ENCODE data around the gene FCHSD2. TPM values are rescaled to one million over a fixed set of nuclear protein-coding genes. Genes with fewer than 3 reads are reported as not detected.

FCHSD2 gene
- total RNA-seq, 2 donors from 2014 or later = 14.0 to 17.6 TPM

DNA sequence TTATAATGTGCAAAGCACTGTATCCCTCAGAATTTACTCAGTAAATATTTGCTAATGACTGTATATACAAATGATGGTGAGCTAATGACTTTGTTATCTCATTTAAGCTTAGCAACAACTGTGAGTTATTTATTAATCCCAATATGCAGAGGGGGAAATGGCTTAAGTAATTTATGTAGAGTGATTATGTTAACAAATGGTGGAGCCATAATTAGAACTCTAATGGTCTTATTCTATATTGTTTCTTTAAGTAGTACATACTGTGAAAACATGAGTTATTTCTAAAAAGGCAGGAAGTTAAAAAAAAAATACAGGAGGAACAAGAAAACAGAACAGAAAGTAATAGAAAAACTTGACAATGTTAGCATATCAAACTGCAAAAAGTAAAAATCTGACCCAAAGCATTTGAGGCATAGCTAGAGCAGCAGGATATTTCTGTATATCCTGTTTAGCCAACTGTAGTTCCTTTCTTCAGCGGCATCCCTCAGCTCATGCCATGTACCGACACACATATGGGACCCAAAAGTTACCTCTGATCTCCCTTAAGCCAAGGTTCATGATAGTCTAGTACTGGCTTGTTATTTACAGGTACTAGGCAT is 94.2 kb downstream of the FCHSD2 start:
- Mint-ChIP-seq H3K9me3 (no peaks in the 10 kb centered on the region), H3K36me3 (ENCODE audit: low read depth) (no peaks in the 10 kb centered on the region), H3K27ac (no peak overlapping the region), H3K4me3 (no peak overlapping the region), H3K4me1 (peaks cover 1% of the 10 kb centered on the region), H3K27me3 (ENCODE audit: insufficient read depth) (no peaks in the 10 kb centered on the region)
- TF ChIP-seq, protein P1, sequence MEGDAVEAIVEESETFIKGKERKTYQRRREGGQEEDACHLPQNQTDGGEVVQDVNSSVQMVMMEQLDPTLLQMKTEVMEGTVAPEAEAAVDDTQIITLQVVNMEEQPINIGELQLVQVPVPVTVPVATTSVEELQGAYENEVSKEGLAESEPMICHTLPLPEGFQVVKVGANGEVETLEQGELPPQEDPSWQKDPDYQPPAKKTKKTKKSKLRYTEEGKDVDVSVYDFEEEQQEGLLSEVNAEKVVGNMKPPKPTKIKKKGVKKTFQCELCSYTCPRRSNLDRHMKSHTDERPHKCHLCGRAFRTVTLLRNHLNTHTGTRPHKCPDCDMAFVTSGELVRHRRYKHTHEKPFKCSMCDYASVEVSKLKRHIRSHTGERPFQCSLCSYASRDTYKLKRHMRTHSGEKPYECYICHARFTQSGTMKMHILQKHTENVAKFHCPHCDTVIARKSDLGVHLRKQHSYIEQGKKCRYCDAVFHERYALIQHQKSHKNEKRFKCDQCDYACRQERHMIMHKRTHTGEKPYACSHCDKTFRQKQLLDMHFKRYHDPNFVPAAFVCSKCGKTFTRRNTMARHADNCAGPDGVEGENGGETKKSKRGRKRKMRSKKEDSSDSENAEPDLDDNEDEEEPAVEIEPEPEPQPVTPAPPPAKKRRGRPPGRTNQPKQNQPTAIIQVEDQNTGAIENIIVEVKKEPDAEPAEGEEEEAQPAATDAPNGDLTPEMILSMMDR (conservative IDR thresholded peaks at IDR 0.05) = no peak
- H3K27ac ChIP-seq (ENCODE audit: low read depth, low read length) = no peak overlapping the region
- DNase-seq = no peak
- H3K4me1 ChIP-seq (ENCODE audit: control insufficient read depth, insufficient read depth, low read length) = no peaks in the 10 kb centered on the region
- no peak overlapping the region for H3K4me3 ChIP-seq (ENCODE audit: low read length)
- WGBS, 2 experiments (ENCODE audit: insufficient coverage in 1 of 2, insufficient read length in 1 of 2) = 91% methylated on average over 2 of the region's 2 CpGs; no CpG with 5 or more reads in 1 of the 2 experiments
- H3K27me3 ChIP-seq (ENCODE audit: control insufficient read depth, insufficient read depth, low read length, poor library complexity, severe bottlenecking) = no peaks in the 10 kb centered on the region
- H3K9ac ChIP-seq (ENCODE audit: extremely low read depth, low read length, poor library complexity, severe bottlenecking) = no peak overlapping the region
- no peaks in the 10 kb centered on the region for H3K9me3 ChIP-seq (ENCODE audit: control insufficient read depth, low read length)
- no peaks in the 10 kb centered on the region for H3K36me3 ChIP-seq (ENCODE audit: control insufficient read depth, insufficient read depth, low read length)

DNA sequence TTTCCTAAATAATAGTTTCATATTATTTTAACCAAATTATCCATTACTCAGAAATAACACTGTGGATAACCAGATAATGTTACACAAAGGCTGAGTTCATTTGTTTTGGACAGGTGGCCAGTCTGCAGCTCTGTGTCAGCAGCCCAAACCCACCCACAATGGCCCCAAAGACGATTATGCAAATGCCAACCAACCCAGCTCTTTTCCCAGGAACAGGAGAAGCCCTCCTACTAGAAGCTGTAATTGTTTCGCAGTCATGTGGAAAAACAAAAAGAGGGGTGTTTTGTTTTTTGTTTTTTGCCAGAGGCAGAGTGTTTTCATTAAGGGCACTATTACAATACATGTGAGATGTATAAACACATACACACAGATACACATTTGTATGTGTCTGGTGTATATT is 102.1 kb downstream of the FCHSD2 start:
- peaks cover 8% of the 10 kb centered on the region for H3K9me3 Mint-ChIP-seq
- H3K27ac ChIP-seq (ENCODE audit: low read depth, low read length) = no peak overlapping the region

DNA sequence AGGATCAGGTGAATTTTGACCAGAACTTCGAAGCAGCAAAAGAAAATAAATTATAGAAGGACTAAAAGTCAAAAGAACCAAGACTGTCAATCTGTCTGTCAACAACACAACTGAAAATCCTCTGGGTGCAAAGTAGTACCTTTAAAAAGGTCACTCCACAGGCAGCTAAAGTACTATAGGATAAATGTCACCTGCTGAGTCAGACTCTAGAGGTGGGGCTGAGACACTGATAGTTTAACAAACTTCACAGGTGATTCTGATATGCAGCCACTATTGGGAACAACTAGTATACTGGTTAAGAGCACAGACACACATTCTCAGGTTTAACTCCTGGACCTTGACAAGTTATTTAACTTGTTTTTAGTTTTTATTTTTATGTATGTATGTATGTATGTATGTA is 107.3 kb downstream of the FCHSD2 start:
- peaks cover 12% of the 10 kb centered on the region for H3K4me1 Mint-ChIP-seq
- Histone ChIP-seq H3K4me3 (ENCODE audit: low read length) (peak overlapping the region; percentile 12), H3K27ac (ENCODE audit: low read depth, low read length) (no peak overlapping the region), H3K27me3 (ENCODE audit: control insufficient read depth, insufficient read depth, low read length, poor library complexity, severe bottlenecking) (no peaks in the 10 kb centered on the region), H3K9ac (ENCODE audit: extremely low read depth, low read length, poor library complexity, severe bottlenecking) (no peak overlapping the region), H3K36me3 (ENCODE audit: control insufficient read depth, insufficient read depth, low read length) (no peaks in the 10 kb centered on the region), H3K9me3 (ENCODE audit: control insufficient read depth, low read length) (no peaks in the 10 kb centered on the region), H3K4me1 (ENCODE audit: control insufficient read depth, insufficient read depth, low read length) (no peaks in the 10 kb centered on the region)
- no peaks in the 10 kb centered on the region for H3K36me3 Mint-ChIP-seq (ENCODE audit: low read depth)
- no peak for DNase-seq
- WGBS, 2 experiments (ENCODE audit: insufficient coverage in 1 of 2, insufficient read length in 1 of 2) = 88% methylated on average over 1 of the region's 1 CpG; no CpG with 5 or more reads in 1 of the 2 experiments
- H3K9me3 Mint-ChIP-seq = no peaks in the 10 kb centered on the region
- no peak overlapping the region for H3K4me3 Mint-ChIP-seq
- TF ChIP-seq, protein P1 (conservative IDR thresholded peaks at IDR 0.05) = no peak
- H3K27ac Mint-ChIP-seq = no peak overlapping the region
- H3K27me3 Mint-ChIP-seq (ENCODE audit: insufficient read depth) = no peaks in the 10 kb centered on the region

More for the DNA sequence above, 102.1 kb downstream of the FCHSD2 start:
- H3K27me3 ChIP-seq (ENCODE audit: control insufficient read depth, insufficient read depth, low read length, poor library complexity, severe bottlenecking) = no peaks in the 10 kb centered on the region
- H3K9ac ChIP-seq (ENCODE audit: extremely low read depth, low read length, poor library complexity, severe bottlenecking) = no peak overlapping the region
- Mint-ChIP-seq H3K4me3 (no peak overlapping the region), H3K4me1 (peaks cover 9% of the 10 kb centered on the region), H3K36me3 (ENCODE audit: low read depth) (no peaks in the 10 kb centered on the region), H3K27me3 (ENCODE audit: insufficient read depth) (no peaks in the 10 kb centered on the region), H3K27ac (no peak overlapping the region)
- no peak for DNase-seq
- peaks cover 7% of the 10 kb centered on the region for H3K9me3 ChIP-seq (ENCODE audit: control insufficient read depth, low read length)
- no peaks in the 10 kb centered on the region for H3K4me1 ChIP-seq (ENCODE audit: control insufficient read depth, insufficient read depth, low read length)
- H3K4me3 ChIP-seq (ENCODE audit: low read length) = no peak overlapping the region
- TF ChIP-seq, protein P1 (conservative IDR thresholded peaks at IDR 0.05) = no peak
- H3K36me3 ChIP-seq (ENCODE audit: control insufficient read depth, insufficient read depth, low read length) = no peaks in the 10 kb centered on the region
- WGBS, 2 experiments (ENCODE audit: insufficient coverage in 1 of 2, insufficient read length in 1 of 2) = 44% methylated on average over 1 of the region's 2 CpGs; no CpG with 5 or more reads in 1 of the 2 experiments
